Neuronal stem cell (in vitro differentiated cells): ENCODE measurements around the gene OTOP3.

Experiments used
- DNase-seq: peaks from one replicate; pipeline ENCODE4 v3.0.0-alpha.2; 2013; ENCODE audit warnings: low spot score
- H2AFZ ChIP-seq: one replicate; pipeline ENCODE4 v1.6.1; 2013; ENCODE audit warnings: mild to moderate bottlenecking, low read length, inconsistent platforms
- H2AK5ac ChIP-seq: 2 replicates; pipeline ENCODE4 v1.6.1; 2013; ENCODE audit warnings: low read depth, mild to moderate bottlenecking, inconsistent platforms, low read length, moderate library complexity, mixed read lengths
- H2BK120ac ChIP-seq: 2 replicates; pipeline ENCODE4 v1.6.1; 2013; ENCODE audit warnings: low read depth, mild to moderate bottlenecking, inconsistent platforms, low read length, moderate library complexity, mixed read lengths
- H2BK12ac ChIP-seq: one replicate; pipeline ENCODE4 v1.6.1; 2013; ENCODE audit warnings: low read length, inconsistent platforms
- H2BK15ac ChIP-seq: 2 replicates; pipeline ENCODE4 v1.6.1; 2013; ENCODE audit warnings: mild to moderate bottlenecking, low read length, inconsistent platforms, mixed read lengths
- H2BK5ac ChIP-seq: one replicate; pipeline ENCODE4 v1.6.1; 2013; ENCODE audit warnings: inconsistent platforms, mild to moderate bottlenecking, low read length, moderate library complexity
- H3K14ac ChIP-seq: one replicate; pipeline ENCODE4 v1.6.1; 2013; ENCODE audit warnings: low read length, inconsistent platforms
- H3K18ac ChIP-seq: 2 replicates; pipeline ENCODE4 v1.6.1; 2013; ENCODE audit warnings: low read length, inconsistent platforms
- H3K23ac ChIP-seq: 2 replicates; pipeline ENCODE4 v1.6.1; 2013; ENCODE audit warnings: low read depth, mild to moderate bottlenecking, mixed read lengths, low read length, inconsistent platforms; ENCODE audit not compliant: poor library complexity
- H3K27ac ChIP-seq: replicated peaks from 3 replicates; pipeline ENCODE4 v1.5.1; 2013; ENCODE audit warnings: low read length, inconsistent platforms
- H3K27me3 ChIP-seq, 3 experiments: 2 replicates each; pipeline ENCODE4 v1.6.1; 2013; ENCODE audit warnings: low read length in 3 of 3, mild to moderate bottlenecking in 2 of 3, inconsistent platforms in 1 of 3, low read depth in 1 of 3, mixed read lengths in 1 of 3, moderate library complexity in 1 of 3; ENCODE audit not compliant: control insufficient read depth in 3 of 3, insufficient read depth in 3 of 3
- H3K36me3 ChIP-seq, 2 donors: replicated peaks in 1 of 2; 2 replicates each; pipeline ENCODE4 v1.6.1; 2013; ENCODE audit warnings: low read length in 2 of 2; ENCODE audit not compliant: control insufficient read depth in 2 of 2, insufficient read depth in 2 of 2
- H3K4ac ChIP-seq: 2 replicates; pipeline ENCODE4 v1.6.1; 2013; ENCODE audit warnings: inconsistent platforms, mild to moderate bottlenecking, low read length, moderate library complexity
- H3K4me1 ChIP-seq, 2 donors: 1 replicate in 1 of 2; 2 replicates in 1 of 2; pipeline ENCODE4 v1.6.1; 2013; ENCODE audit warnings: low read length in 2 of 2, low read depth in 1 of 2; ENCODE audit not compliant: control insufficient read depth in 2 of 2, insufficient read depth in 1 of 2
- H3K4me2 ChIP-seq: one replicate; pipeline ENCODE4 v1.6.1; 2013; ENCODE audit warnings: mild to moderate bottlenecking, low read length, inconsistent platforms; ENCODE audit not compliant: insufficient read depth, poor library complexity, severe bottlenecking
- H3K4me3 ChIP-seq, 2 donors: 2 replicates each; pipeline ENCODE4 v1.5.1; 2013; ENCODE audit warnings: low read length in 2 of 2, mild to moderate bottlenecking in 2 of 2, inconsistent platforms in 1 of 2, moderate library complexity in 1 of 2
- H3K79me1 ChIP-seq: one replicate; pipeline ENCODE4 v1.6.1; 2013; ENCODE audit warnings: low read depth, mild to moderate bottlenecking, inconsistent platforms, low read length, moderate library complexity
- H3K9ac ChIP-seq: one replicate; pipeline ENCODE4 v1.6.1; 2013; ENCODE audit warnings: mild to moderate bottlenecking, low read depth, low read length, inconsistent platforms; ENCODE audit not compliant: poor library complexity
- H3K9me3 ChIP-seq, 2 donors: replicated peaks in 1 of 2; 2 replicates each; pipeline versions ENCODE3 to v1.6.1; 2013; ENCODE audit warnings: low read length in 2 of 2, mild to moderate bottlenecking in 2 of 2, inconsistent platforms in 1 of 2, low read depth in 1 of 2, mixed read lengths in 1 of 2, moderate library complexity in 1 of 2; ENCODE audit not compliant: control insufficient read depth in 2 of 2, insufficient read depth in 1 of 2
- H4K8ac ChIP-seq: one replicate; pipeline ENCODE4 v1.6.1; 2013; ENCODE audit warnings: low read depth, mild to moderate bottlenecking, inconsistent platforms, low read length, moderate library complexity
- H4K91ac ChIP-seq: one replicate; pipeline ENCODE4 v1.6.1; 2013; ENCODE audit warnings: low read length, low read depth, mild to moderate bottlenecking, inconsistent platforms; ENCODE audit not compliant: poor library complexity
- WGBS, 2 donors: extraction: QIAGEN DNeasy Blood & Tissue Kit; methylation state at CpG; one replicate each; pipeline ENCODE4 v1.1.7; 2013; ENCODE audit warnings: missing lambda C conversion rate in 2 of 2, mixed read lengths in 1 of 2; ENCODE audit not compliant: insufficient read length in 2 of 2, insufficient replicate concordance in 1 of 2; ENCODE audit errors: extremely low coverage in 2 of 2; 5-methylcytosine and 5-hydroxymethylcytosine counted together

OTOP3 gene

DNA sequence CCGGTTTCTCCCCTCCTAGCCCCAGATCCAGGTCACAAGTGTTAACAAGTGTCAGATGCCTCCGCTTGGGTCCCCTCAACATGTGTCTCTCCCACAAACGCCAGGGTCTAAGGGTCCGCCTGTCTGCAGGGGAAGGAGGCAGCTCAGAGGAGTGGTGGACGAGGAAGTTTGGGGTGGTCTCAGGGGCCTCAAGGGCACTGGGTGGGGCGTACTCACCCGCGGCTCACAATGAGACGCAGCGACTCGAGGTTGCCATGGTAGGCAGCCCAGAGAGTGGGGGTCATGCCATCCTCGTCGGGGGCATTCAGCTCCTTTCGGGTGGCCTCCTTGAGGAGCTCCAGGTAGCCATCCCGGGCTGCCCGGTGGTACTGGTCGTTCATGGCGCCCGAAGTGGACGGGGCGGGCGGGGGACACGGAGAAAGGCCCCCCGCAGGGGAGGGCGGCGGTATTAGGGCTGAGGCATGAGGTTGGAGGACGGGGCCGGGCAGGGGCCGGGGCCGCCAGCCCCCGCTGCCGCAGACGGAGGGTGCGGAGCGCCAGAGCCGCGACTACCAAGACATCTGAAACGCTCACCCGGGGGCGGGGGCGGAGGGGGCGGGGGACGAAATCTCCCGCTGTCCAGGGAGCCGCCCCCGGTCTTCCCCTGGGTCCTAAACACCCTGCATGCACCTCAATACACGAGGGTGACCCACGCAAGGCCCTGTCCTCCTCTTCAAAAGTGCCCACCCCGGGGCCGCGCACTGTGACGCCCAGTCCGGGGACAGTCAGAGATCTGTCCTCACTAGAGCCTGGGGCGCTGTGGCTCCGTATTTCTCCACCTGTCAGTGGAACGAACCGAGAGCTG, 12.8 kb upstream of the OTOP3 start, which contains the start of gene USH1G:
TSS of gene USH1G (minus strand) at position 562 of the 844 bp plus-strand sequence. CDS start at position 380, 182 bp downstream.
- Histone ChIP-seq H3K36me3 (no peaks in the 10 kb centered on the region), H3K23ac (peak within 1 kb of the TSS; percentile 32), H3K79me1 (peaks cover 6% of the 10 kb centered on the region), H3K9me3 (peaks cover 0 to 3% of the 10 kb centered on the region in 2 donors), H4K91ac (no peak within 1 kb of the TSS), H3K4me2 (peak within 1 kb of the TSS; percentile 73), H2BK12ac (no peak within 1 kb of the TSS), H4K8ac (no peak within 1 kb of the TSS), H2AK5ac (peak within 1 kb of the TSS; percentile 96), H2BK120ac (peak within 1 kb of the TSS; percentile 87), H3K27me3 (peaks cover 22 to 90% (median 56%) of the 10 kb centered on the region in 3 experiments), H2AFZ (peak within 1 kb of the TSS; percentile 82), H2BK5ac (peak within 1 kb of the TSS; percentile 11), H3K4me1 (peaks cover 7 to 15% of the 10 kb centered on the region in 2 donors), H3K4ac (no peak within 1 kb of the TSS), H3K4me3 (peak within 1 kb of the TSS; percentile 18 to 73), H3K27ac (no peak within 1 kb of the TSS), H3K9ac (peak within 1 kb of the TSS; percentile 60), H3K14ac (peak within 1 kb of the TSS; percentile 51), H2BK15ac (peak within 1 kb of the TSS; percentile 85), H3K18ac (peak within 1 kb of the TSS; percentile 90)
- no CpG with 5 or more reads among the region's 57 CpGs for WGBS, 2 donors
- DNase-seq, result no peak

DNA sequence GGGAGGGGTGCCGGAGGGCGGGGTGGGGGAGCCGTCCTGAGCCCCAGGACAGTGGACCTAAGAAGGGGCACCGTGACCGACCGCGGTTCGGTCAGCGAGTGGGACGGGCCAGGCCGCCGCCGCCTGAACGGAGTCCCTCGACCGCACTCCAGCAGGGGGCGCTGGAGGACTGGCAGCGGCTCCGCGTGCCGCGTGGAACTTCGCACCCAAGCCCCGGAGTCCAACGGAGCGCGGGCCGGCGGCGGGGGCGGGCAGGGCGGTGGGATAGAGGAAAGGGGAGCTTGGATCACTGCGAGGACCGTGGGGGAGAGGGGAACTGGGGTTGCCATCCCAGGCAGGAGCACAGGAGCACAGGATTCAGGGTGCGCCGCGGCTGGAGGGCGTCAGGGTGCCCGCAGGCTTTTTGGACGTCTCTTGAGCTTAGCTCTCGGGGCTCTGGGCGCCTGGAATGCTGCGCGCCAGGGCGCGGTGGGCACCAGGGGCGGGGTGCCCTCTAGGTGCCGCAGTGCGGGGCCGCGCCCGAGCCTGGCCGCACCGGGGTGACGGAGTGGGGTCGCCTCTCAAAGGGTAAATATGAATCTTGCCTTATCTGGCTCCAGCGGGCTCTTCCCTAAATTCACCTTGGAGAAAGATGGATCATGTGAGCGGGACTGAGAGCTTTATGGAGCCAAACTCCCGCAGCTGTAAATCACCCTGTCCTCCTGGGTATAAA, 12.0 kb upstream of the OTOP3 start:
- H4K8ac ChIP-seq, result no peak overlapping the region
- H2BK15ac ChIP-seq, result peak overlapping the region; percentile 59
- H2BK12ac ChIP-seq, result no peak overlapping the region
- H3K9ac ChIP-seq, result no peak overlapping the region
- H2BK120ac ChIP-seq, result no peak overlapping the region
- H3K4ac ChIP-seq, result no peak overlapping the region
- no peak overlapping the region for H3K27ac ChIP-seq
- H3K4me2 ChIP-seq, result peak overlapping the region; percentile 73
- peak overlapping the region; percentile 80 for H3K18ac ChIP-seq
- peaks cover 6% of the 10 kb centered on the region for H3K79me1 ChIP-seq
- H3K36me3 ChIP-seq, result no peaks in the 10 kb centered on the region
- H3K9me3 ChIP-seq, result peaks cover 0 to 3% of the 10 kb centered on the region in 2 donors
- peaks cover 22 to 94% (median 56%) of the 10 kb centered on the region in 3 experiments for H3K27me3 ChIP-seq
- peak overlapping the region; percentile 82 for H2AFZ ChIP-seq
- peak; percentile 46 for DNase-seq
- H3K23ac ChIP-seq, result no peak overlapping the region
- peaks cover 7 to 15% of the 10 kb centered on the region in 2 donors for H3K4me1 ChIP-seq
- no peak overlapping the region for H2BK5ac ChIP-seq
- peak overlapping the region in 1 of 2 donors; percentile 73 for H3K4me3 ChIP-seq
- H3K14ac ChIP-seq, result peak overlapping the region; percentile 51
- peak overlapping the region; percentile 90 for H2AK5ac ChIP-seq
- no peak overlapping the region for H4K91ac ChIP-seq
- no CpG with 5 or more reads among the region's 59 CpGs for WGBS, 2 donors

DNA sequence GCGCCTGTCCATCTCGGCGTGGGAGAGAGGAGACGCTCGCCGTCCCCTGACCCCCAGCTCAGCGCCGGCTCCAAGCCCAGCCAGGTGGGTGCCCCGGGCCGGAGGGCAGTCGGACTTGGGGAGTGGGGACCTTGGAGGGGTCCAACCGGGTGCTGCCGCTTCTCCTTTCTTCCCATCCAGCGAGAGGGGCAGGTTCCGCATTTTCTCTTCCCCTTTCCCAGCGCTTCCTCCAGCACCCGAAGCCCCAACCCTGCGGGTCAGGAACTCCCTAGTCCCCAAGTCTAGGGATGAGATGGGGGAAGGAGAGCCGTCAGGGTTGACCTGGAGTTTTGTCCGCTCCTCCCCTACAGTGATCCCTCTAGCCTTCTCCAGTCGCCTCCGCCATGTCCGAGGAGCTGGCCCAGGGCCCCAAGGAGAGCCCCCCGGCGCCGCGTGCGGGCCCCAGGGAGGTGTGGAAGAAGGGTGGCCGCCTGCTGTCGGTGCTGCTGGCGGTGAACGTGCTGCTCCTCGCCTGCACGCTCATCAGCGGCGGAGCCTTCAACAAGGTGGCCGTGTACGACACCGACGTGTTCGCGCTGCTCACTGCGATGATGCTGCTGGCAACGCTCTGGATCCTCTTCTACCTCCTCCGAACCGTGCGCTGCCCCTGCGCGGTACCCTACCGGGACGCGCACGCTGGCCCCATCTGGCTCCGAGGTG, 11.3 kb upstream of the OTOP3 start, which contains the start of gene OTOP2:
TSS of gene OTOP2 (plus strand) at position 24 of the 699 bp plus-strand sequence. CDS start at position 384, 360 bp downstream.
- Histone ChIP-seq H3K27me3 (peaks cover 22 to 94% (median 57%) of the 10 kb centered on the region in 3 experiments), H4K91ac (no peak within 1 kb of the TSS), H4K8ac (no peak within 1 kb of the TSS), H3K4ac (no peak within 1 kb of the TSS), H3K4me2 (peak within 1 kb of the TSS; percentile 73), H2AFZ (peak within 1 kb of the TSS; percentile 82), H2BK120ac (no peak within 1 kb of the TSS), H3K27ac (no peak within 1 kb of the TSS), H3K36me3 (no peaks in the 10 kb centered on the region), H2BK12ac (no peak within 1 kb of the TSS), H2BK15ac (peak within 1 kb of the TSS; percentile 59), H3K4me3 (peak within 1 kb of the TSS in 1 of 2 donors; percentile 73), H3K18ac (peak within 1 kb of the TSS; percentile 80), H3K9me3 (peaks cover 0 to 3% of the 10 kb centered on the region in 2 donors), H3K9ac (peak within 1 kb of the TSS; percentile 2), H2AK5ac (peak within 1 kb of the TSS; percentile 90), H3K14ac (peak within 1 kb of the TSS; percentile 51), H3K79me1 (peaks cover 6% of the 10 kb centered on the region), H2BK5ac (no peak within 1 kb of the TSS), H3K23ac (peak within 1 kb of the TSS; percentile 87), H3K4me1 (peaks cover 7 to 15% of the 10 kb centered on the region in 2 donors)
- no CpG with 5 or more reads among the region's 54 CpGs for WGBS, 2 donors
- no peak for DNase-seq
